ENCODE results near the gene MACROD1. TPM values are rescaled to one million over a fixed set of nuclear protein-coding genes. Genes with fewer than 3 reads are reported as not detected.
A peak's percentile ranks its signal among the peaks of the same experiment; 100 is the strongest.

MACROD1 gene
- total RNA-seq, 1 experiment from 2014 or later, result 36.9 TPM

DNA sequence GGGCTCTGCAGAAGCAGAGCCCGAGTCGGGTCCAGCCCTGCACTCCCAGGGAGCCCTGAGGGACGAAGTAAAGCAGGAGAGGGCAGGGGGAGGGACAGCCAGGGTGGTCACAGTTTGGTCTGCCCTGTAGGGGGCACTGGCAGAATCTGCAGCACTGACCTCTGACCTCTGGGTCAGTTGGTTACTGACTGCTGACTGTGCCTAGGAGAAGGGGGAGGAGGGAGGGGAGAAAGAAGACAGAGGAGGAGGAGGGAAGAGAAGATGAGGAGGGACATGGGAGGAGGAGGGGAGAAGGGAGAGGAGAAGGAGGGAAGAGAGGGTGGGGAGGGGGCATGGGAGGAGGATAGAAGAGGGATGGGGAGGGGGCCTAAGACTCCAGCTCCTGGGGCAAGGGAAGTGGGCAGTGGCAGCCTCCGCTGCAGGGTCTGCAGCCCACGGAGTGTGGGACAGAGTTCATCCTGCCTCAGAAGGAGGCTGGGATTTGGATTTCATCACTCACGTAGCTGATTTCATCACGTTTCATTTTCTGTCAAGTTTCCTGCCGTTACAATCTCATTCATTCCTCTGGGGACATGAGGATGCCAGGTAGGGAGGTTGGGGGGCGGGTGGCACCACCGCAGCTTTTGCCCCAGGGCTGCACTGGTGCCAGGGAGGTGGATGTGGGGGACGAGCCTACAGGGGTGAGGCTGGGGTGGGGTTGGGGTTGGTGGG, 75.0 kb downstream of the MACROD1 start:
- peaks cover 48% of the 10 kb centered on the region for H3K27me3 Mint-ChIP-seq (ENCODE audit: low read depth)
- 0 out of 2 replicates have a peak, but pooled peaks have one; percentile 4 for ATAC-seq
- TF ChIP-seq GABPB1 (CRISPR knock-in tag; IDR thresholded peaks at IDR 0.05), result peak; percentile 96
- peak; percentile 74; the same call in 1 of the 2 replicates for TF ChIP-seq ZNF263 (CRISPR knock-in tag; IDR thresholded peaks at IDR 0.05; ENCODE audit: low read depth)
- TF ChIP-seq IRF1 (CRISPR knock-in tag; IDR thresholded peaks at IDR 0.05), result no peak
- peak; percentile 67; the same call in 1 of the 2 replicates for TF ChIP-seq NR2C2 (CRISPR knock-in tag; IDR thresholded peaks at IDR 0.05)
- H3K4me1 Mint-ChIP-seq, result peaks cover 28% of the 10 kb centered on the region
- CTCF ChIA-PET, result interaction anchor here (0.6 to 0.9 kb wide), 2 partner anchors 41 to 1700 kb away, joined by 3 to 5 read pairs; no protein-coding TSS in a partner anchor
- POLR2A ChIA-PET, result no interaction called here
- no peaks in the 10 kb centered on the region for H3K9me3 Mint-ChIP-seq
- H3K27ac Mint-ChIP-seq, result no peak overlapping the region
- no peaks in the 10 kb centered on the region for H3K36me3 Mint-ChIP-seq
- DNase-seq (ENCODE audit: low spot score), result peak; percentile 47
- H3K4me3 Mint-ChIP-seq, result no peak overlapping the region

DNA sequence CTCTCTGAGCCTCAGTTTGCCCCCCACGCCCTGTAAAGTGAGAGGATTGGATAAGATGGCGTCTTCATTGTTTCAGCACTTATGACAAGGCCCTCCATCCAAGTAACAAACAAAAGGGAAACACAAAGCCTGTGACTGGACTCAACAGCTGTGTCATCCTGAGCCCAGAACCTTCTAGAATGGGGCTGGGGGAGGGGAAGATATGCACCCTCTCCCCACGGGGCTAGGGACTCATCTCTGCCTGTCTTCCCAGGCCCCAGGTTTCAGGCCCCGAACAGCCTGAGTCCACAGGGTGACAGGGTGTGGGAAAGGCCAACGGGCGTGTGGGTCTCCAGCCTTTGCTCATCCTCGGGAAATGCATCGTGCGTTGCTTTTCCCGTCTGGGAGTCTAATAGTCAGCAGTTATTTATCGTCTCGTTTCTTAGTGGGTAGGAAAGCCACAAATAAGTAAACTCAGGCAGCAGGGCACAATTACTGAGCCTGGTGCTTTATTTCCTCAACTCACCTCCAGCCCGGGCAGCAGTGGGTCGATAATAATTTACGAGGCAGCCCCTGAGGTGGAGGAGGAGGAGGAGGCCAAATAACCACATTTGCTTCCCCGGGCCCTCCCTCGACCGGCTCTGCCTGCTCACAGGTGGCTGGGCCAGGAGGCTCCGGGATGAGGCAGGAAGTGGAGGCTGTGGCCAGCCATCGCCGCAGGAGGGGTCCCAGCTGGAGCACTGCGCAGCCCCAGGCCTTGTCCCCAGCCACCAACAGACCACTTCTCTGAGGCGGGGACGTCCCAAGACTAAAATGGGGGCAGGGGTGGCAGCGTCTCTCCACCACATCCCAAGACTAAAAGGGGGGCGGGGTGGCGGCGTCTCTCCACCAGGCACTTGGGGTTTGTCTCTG, 75.8 kb downstream of the MACROD1 start:
- H3K36me3 Mint-ChIP-seq, result no peaks in the 10 kb centered on the region
- H3K4me3 Mint-ChIP-seq, result no peak overlapping the region
- ATAC-seq (no peak), DNase-seq (ENCODE audit: low spot score) (no peak)
- peaks cover 25% of the 10 kb centered on the region for H3K4me1 Mint-ChIP-seq
- H3K9me3 Mint-ChIP-seq, result no peaks in the 10 kb centered on the region
- no peak for TF ChIP-seq SOX15 (CRISPR knock-in tag; IDR thresholded peaks at IDR 0.05)
- no peak for TF ChIP-seq ZNF317 (CRISPR knock-in tag; IDR thresholded peaks at IDR 0.05; ENCODE audit: borderline replicate concordance, low read depth)
- TF ChIP-seq, protein P1, sequence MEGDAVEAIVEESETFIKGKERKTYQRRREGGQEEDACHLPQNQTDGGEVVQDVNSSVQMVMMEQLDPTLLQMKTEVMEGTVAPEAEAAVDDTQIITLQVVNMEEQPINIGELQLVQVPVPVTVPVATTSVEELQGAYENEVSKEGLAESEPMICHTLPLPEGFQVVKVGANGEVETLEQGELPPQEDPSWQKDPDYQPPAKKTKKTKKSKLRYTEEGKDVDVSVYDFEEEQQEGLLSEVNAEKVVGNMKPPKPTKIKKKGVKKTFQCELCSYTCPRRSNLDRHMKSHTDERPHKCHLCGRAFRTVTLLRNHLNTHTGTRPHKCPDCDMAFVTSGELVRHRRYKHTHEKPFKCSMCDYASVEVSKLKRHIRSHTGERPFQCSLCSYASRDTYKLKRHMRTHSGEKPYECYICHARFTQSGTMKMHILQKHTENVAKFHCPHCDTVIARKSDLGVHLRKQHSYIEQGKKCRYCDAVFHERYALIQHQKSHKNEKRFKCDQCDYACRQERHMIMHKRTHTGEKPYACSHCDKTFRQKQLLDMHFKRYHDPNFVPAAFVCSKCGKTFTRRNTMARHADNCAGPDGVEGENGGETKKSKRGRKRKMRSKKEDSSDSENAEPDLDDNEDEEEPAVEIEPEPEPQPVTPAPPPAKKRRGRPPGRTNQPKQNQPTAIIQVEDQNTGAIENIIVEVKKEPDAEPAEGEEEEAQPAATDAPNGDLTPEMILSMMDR (IDR thresholded peaks at IDR 0.05), result 0 out of 2 replicates have a peak, but pooled peaks have one; percentile 13
- CTCF ChIA-PET, result interaction anchor here (0.5 to 1.1 kb wide), 3 partner anchors 18 to 460 kb away, joined by 3 to 6 read pairs (median 3); no protein-coding TSS in a partner anchor
- POLR2A ChIA-PET, result no interaction called here
- H3K27ac Mint-ChIP-seq, result no peak overlapping the region
- peaks cover 44% of the 10 kb centered on the region for H3K27me3 Mint-ChIP-seq (ENCODE audit: low read depth)

DNA sequence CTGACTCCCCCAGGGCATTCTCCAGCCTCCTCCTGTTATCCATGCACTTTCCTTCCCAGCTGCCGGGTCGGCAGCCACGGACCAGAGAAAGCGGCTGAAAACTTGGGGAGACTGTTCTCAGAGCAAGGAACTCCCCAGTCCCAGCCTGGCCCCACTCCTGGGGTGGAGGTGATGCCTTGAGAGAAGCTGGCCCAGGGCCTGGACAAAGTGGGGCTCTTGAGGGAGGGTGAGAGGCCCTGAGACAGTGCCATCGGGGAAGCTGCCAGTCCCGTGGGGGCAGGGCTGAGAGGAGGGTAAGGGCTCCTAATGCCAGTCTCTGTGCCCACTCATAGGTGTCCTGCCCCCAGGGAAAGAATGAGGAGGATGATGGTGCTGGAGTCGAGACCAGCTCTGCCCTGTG, 76.4 kb downstream of the MACROD1 start:
- TF ChIP-seq EMX1 (CRISPR knock-in tag; IDR thresholded peaks at IDR 0.05), result no peak
- no peak overlapping the region for H3K4me3 Mint-ChIP-seq
- no peaks in the 10 kb centered on the region for H3K36me3 Mint-ChIP-seq
- ATAC-seq (no peak), DNase-seq (ENCODE audit: low spot score) (no peak)
- no peaks in the 10 kb centered on the region for H3K9me3 Mint-ChIP-seq
- H3K4me1 Mint-ChIP-seq, result peaks cover 23% of the 10 kb centered on the region
- H3K27me3 Mint-ChIP-seq (ENCODE audit: low read depth), result peaks cover 38% of the 10 kb centered on the region
- ChIA-PET CTCF (interaction anchor here (0.5 to 1.1 kb wide), 2 partner anchors 18 to 460 kb away, joined by 3 to 6 read pairs; no protein-coding TSS in a partner anchor), POLR2A (no interaction called here)
- H3K27ac Mint-ChIP-seq, result no peak overlapping the region

DNA sequence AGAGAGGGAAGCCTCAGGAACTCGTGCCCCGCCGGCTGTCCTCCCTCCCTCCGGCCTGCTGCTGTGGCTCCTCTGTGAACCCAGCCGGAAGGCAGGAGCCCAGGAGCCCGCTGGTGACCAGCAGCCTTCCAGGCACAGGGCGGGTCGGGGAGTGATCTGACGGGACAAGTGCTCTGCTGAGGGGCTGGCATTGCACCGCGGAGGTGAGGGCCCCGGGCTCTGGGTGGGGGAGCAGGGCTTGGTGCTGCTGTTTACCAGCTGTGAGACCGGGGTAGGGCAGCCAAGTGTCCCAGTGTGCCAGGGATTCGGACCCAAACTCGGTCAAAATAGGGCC, 76.9 kb downstream of the MACROD1 start:
- no peaks in the 10 kb centered on the region for H3K9me3 Mint-ChIP-seq
- peaks cover 23% of the 10 kb centered on the region for H3K4me1 Mint-ChIP-seq
- CTCF ChIA-PET, result interaction anchor here (1.0 to 1.5 kb wide), 2 partner anchors 20 to 541 kb away, joined by 3 to 4 read pairs; no protein-coding TSS in a partner anchor
- ATAC-seq, result no peak
- H3K4me3 Mint-ChIP-seq, result no peak overlapping the region
- H3K27me3 Mint-ChIP-seq (ENCODE audit: low read depth), result peaks cover 34% of the 10 kb centered on the region
- DNase-seq (ENCODE audit: low spot score), result no peak
- no peaks in the 10 kb centered on the region for H3K36me3 Mint-ChIP-seq
- POLR2A ChIA-PET, result no interaction called here
- H3K27ac Mint-ChIP-seq, result no peak overlapping the region
- TF ChIP-seq ZBTB43 (CRISPR knock-in tag; IDR thresholded peaks at IDR 0.05) (no peak), MYBL2 (CRISPR knock-in tag; IDR thresholded peaks at IDR 0.05) (no peak), ZNF512 (CRISPR knock-in tag; IDR thresholded peaks at IDR 0.05; ENCODE audit: borderline replicate concordance) (no peak)

All from WTC11 (cell line).